Liver (tissue), 3 donors: ENCODE results near the gene SLC6A11.

ENCODE experiments used
- CTCF ChIP-seq: fragments of 150-350 bp; IDR thresholded peaks from 2 replicates; pipeline ENCODE4 v1.5.1; 2017; ENCODE audit warnings: improper control_type of control experiment, low read depth, low read length; ENCODE audit not compliant: missing input control
- HNF4A ChIP-seq, 2 donors: conservative IDR thresholded peaks; 2 replicates each; pipeline ENCODE4 v1.6.1; 2016; ENCODE audit warnings: antibody characterized with exemption in 2 of 2, mild to moderate bottlenecking in 2 of 2
- YY1 ChIP-seq: IDR thresholded peaks from 2 replicates; pipeline ENCODE4 v1.6.1; 2016; ENCODE audit warnings: antibody characterized with exemption, mild to moderate bottlenecking
- donor health status: healthy.
- donor health status: healthy.

DNA sequence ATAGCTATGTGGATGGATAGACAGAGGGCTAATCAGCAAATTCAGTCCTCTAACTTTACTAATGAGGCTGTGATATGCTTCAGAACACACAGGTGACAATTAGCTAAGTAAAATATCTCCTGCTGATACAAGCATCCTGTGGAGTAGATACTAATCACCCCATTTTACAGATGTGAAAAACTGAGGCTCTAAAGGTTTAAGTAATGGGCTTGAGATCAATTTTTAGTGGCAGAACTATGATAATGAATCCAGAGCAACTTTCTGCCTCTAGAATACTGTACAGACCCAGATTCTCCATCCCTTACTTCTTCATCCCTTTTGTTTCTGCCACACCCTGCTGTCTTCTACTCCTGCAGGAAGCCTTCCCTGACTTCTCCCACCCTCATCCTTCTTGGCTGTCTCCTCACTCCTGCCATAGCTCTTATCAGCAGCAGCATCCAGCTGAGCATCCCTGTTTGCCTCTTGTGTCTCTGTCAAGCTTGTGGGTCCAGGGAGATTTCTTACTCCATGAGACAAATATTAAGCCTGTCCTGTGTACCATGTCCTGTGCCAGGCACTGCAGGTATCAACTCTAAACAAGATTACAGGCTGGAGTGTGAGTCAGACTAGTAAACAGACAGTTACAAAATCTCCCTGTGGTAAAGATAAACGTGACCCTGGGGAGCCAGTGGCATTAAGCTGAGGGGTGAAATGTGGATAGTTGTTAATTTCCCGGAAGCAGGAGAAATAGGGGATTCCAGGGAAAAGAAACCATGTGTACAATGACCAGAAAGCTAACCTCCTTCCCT lies 39.2 kb downstream of the SLC6A11 start:
- TF ChIP-seq YY1 (no peak), CTCF (no peak), HNF4A (conservative IDR thresholded peaks at IDR 0.05) (peak in 1 of 2 donors; percentile 26)
